Measurements from ENCODE around the gene CACNA1F. TPM values are rescaled to one million over a fixed set of nuclear protein-coding genes. Genes with fewer than 3 reads are reported as not detected.

The CACNA1F gene
- total RNA-seq, 1 donor from 2014 or later, result 4.9 TPM

DNA sequence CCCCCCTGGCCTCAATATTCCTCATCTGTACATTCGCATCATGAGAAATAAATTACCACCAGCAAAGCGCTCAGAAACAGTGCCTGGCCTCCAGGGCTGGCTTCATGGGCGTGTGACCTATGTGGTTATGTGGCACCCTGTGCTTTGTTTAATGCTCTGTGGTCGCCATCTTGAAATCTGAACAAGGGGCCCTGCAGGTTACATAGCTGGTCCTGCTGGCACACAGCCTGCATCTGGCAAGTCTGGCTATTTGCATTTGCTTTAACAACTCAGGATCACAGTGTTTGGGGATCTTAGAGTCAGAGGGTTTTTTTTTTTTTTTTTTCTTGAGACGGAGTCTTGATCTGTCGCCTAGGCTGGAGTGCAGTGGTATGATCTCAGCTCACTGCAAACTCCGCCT is 21.5 kb upstream of the CACNA1F start:
- no peaks in the 10 kb centered on the region for H3K36me3 ChIP-seq
- H4K20me1 ChIP-seq (ENCODE audit: low read depth), result no peaks in the 10 kb centered on the region
- no peak for DNase-seq (ENCODE audit: low spot score)
- Mint-ChIP-seq H3K4me1 (no peaks in the 10 kb centered on the region), H3K36me3 (peaks cover 4% of the 10 kb centered on the region), H3K4me3 (no peak overlapping the region), H3K9me3 (peaks cover 25% of the 10 kb centered on the region), H3K27me3 (ENCODE audit: insufficient read depth, low read depth) (peaks cover 9% of the 10 kb centered on the region), H3K27ac (no peak overlapping the region)
- H3K4me2 ChIP-seq, result no peak overlapping the region
- H3K9ac ChIP-seq, result no peak overlapping the region
- no peaks in the 10 kb centered on the region for H3K79me2 ChIP-seq (ENCODE audit: low read depth)
- no peak for TF ChIP-seq CTCF (IDR thresholded peaks at IDR 0.05)
- TF ChIP-seq EZH2phosphoT487 (IDR thresholded peaks at IDR 0.05), result no peak
- no peaks in the 10 kb centered on the region for H3K9me3 ChIP-seq (ENCODE audit: low read depth)
- no peak overlapping the region for H3K4me3 ChIP-seq
- H3K27ac ChIP-seq, result no peak overlapping the region
- H2AFZ ChIP-seq (replicated peaks), result no peak overlapping the region
- no peaks in the 10 kb centered on the region for H3F3A ChIP-seq (ENCODE audit: low read depth)
- H3K4me1 ChIP-seq, result no peaks in the 10 kb centered on the region
- H3K27me3 ChIP-seq, result no peaks in the 10 kb centered on the region

DNA sequence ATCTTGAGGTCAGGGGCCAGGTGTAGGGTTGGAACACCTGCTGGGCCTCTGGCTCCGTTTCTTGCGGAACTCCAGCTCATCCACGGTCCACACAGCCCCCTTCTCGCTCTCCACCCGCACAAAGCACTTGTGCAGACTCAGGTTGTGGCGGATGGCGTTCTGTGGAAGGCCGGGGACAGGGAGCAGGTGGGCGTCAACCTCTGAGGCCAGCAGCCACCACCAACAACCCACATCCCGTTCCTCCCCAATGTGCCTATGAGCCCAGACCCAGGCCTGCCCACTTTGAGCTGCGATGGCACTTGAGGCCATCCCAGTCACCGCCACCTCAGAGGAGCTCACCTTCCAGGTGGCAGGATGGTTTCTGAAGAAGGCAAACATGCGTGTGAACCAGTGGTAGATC is 18.2 kb upstream of the CACNA1F start:
- H3K4me1 Mint-ChIP-seq, result no peaks in the 10 kb centered on the region
- Histone ChIP-seq H3K9me3 (ENCODE audit: low read depth) (no peaks in the 10 kb centered on the region), H3K36me3 (no peaks in the 10 kb centered on the region), H2AFZ (replicated peaks) (no peak overlapping the region), H3K27me3 (no peaks in the 10 kb centered on the region), H3K4me3 (no peak overlapping the region), H4K20me1 (ENCODE audit: low read depth) (no peaks in the 10 kb centered on the region), H3K27ac (no peak overlapping the region), H3K4me2 (no peak overlapping the region), H3K79me2 (ENCODE audit: low read depth) (no peaks in the 10 kb centered on the region), H3K9ac (no peak overlapping the region), H3K4me1 (no peaks in the 10 kb centered on the region), H3F3A (ENCODE audit: low read depth) (no peaks in the 10 kb centered on the region)
- H3K27me3 Mint-ChIP-seq (ENCODE audit: insufficient read depth, low read depth), result peaks cover 13% of the 10 kb centered on the region
- no peak for TF ChIP-seq EZH2phosphoT487 (IDR thresholded peaks at IDR 0.05)
- no peak for TF ChIP-seq EZH2 (IDR thresholded peaks at IDR 0.05)
- no peak for TF ChIP-seq CTCF (IDR thresholded peaks at IDR 0.05)
- H3K36me3 Mint-ChIP-seq, result peaks cover 4% of the 10 kb centered on the region
- H3K9me3 Mint-ChIP-seq, result peaks cover 22% of the 10 kb centered on the region
- no peak for DNase-seq (ENCODE audit: low spot score)
- no peak overlapping the region for H3K4me3 Mint-ChIP-seq
- H3K27ac Mint-ChIP-seq, result no peak overlapping the region

DNA sequence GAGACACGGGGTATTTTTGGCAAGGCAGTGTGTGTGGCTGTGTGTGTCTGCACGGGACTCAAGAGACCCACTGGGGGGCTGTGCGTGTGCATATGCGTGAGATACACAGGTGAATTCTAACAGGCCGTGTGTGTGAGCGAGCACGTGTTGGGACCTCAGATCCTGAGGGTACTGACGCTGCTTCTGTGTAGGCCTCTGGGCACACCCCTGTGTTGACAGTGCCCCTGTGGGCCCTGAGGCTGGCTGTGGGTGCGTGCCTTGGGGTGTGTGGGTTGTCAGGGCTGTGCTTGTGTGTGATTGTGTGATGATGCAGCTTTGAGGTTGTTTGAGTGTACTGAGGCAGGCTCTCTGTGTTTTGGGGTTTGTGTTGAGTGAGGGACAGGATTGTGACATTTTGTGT is 17.4 kb upstream of the CACNA1F start:
- DNase-seq (ENCODE audit: low spot score), result no peak
- Mint-ChIP-seq H3K4me3 (no peak overlapping the region), H3K9me3 (peaks cover 21% of the 10 kb centered on the region), H3K4me1 (no peaks in the 10 kb centered on the region), H3K27me3 (ENCODE audit: insufficient read depth, low read depth) (peaks cover 14% of the 10 kb centered on the region), H3K36me3 (peaks cover 4% of the 10 kb centered on the region), H3K27ac (peak overlapping the region; percentile 12)
- Histone ChIP-seq H3K9me3 (ENCODE audit: low read depth) (no peaks in the 10 kb centered on the region), H3F3A (ENCODE audit: low read depth) (no peaks in the 10 kb centered on the region), H3K27ac (no peak overlapping the region), H3K36me3 (no peaks in the 10 kb centered on the region), H3K4me1 (no peaks in the 10 kb centered on the region), H3K27me3 (no peaks in the 10 kb centered on the region), H3K9ac (no peak overlapping the region), H4K20me1 (ENCODE audit: low read depth) (no peaks in the 10 kb centered on the region), H3K79me2 (ENCODE audit: low read depth) (no peaks in the 10 kb centered on the region), H3K4me2 (no peak overlapping the region), H3K4me3 (no peak overlapping the region), H2AFZ (replicated peaks) (no peak overlapping the region)
- TF ChIP-seq EZH2phosphoT487 (IDR thresholded peaks at IDR 0.05) (no peak), EZH2 (IDR thresholded peaks at IDR 0.05) (no peak), CTCF (IDR thresholded peaks at IDR 0.05) (no peak)

GRCh38 chrX:49250066-49250465 is 16.9 kb upstream of the CACNA1F start:
- H2AFZ ChIP-seq (replicated peaks), result no peak overlapping the region
- no peak overlapping the region for H3K4me3 ChIP-seq
- H3F3A ChIP-seq (ENCODE audit: low read depth), result no peaks in the 10 kb centered on the region
- H3K27ac ChIP-seq, result no peak overlapping the region
- H3K9me3 ChIP-seq (ENCODE audit: low read depth), result no peaks in the 10 kb centered on the region
- H3K4me3 Mint-ChIP-seq, result no peak overlapping the region
- no peak overlapping the region for H3K4me2 ChIP-seq
- no peaks in the 10 kb centered on the region for H3K4me1 Mint-ChIP-seq
- no peak for DNase-seq (ENCODE audit: low spot score)
- no peaks in the 10 kb centered on the region for H3K27me3 ChIP-seq
- TF ChIP-seq EZH2 (IDR thresholded peaks at IDR 0.05), result no peak
- no peak for TF ChIP-seq EZH2phosphoT487 (IDR thresholded peaks at IDR 0.05)
- no peak for TF ChIP-seq CTCF (IDR thresholded peaks at IDR 0.05)
- no peaks in the 10 kb centered on the region for H3K4me1 ChIP-seq
- H3K36me3 ChIP-seq, result no peaks in the 10 kb centered on the region
- H3K9ac ChIP-seq, result no peak overlapping the region
- H3K27me3 Mint-ChIP-seq (ENCODE audit: insufficient read depth, low read depth), result peaks cover 14% of the 10 kb centered on the region
- no peaks in the 10 kb centered on the region for H4K20me1 ChIP-seq (ENCODE audit: low read depth)
- H3K36me3 Mint-ChIP-seq, result peaks cover 4% of the 10 kb centered on the region
- no peaks in the 10 kb centered on the region for H3K79me2 ChIP-seq (ENCODE audit: low read depth)
- H3K9me3 Mint-ChIP-seq, result peaks cover 21% of the 10 kb centered on the region
- H3K27ac Mint-ChIP-seq, result no peak overlapping the region
